ENCODE measurements around the gene DPEP2. TPM values are rescaled to one million over a fixed set of nuclear protein-coding genes. Genes with fewer than 3 reads are reported as not detected.

Gene DPEP2
- total RNA-seq, 1 donor from 2014 or later, result 2.0 TPM

GRCh38 chr16:67943619-67944504, 55.4 kb downstream of the DPEP2 start, which contains the start of gene LCAT:
LCAT (minus strand) TSS chr16:67944120; CDS start chr16:67944101, 19 bp downstream.
- peaks cover 0 to 45% of the 10 kb centered on the region in 2 donors for H3K36me3 ChIP-seq
- no peaks in the 10 kb centered on the region for H3K27me3 ChIP-seq
- no peaks in the 10 kb centered on the region for H3K9me3 ChIP-seq
- intact Hi-C loops (cut with DNase I), result no loop called here
- peaks cover 48% of the 10 kb centered on the region for H3K4me1 ChIP-seq
- TF ChIP-seq POLR2A (IDR thresholded peaks at IDR 0.05), result no peak
- TF ChIP-seq CTCF (IDR thresholded peaks at IDR 0.05), result no peak
- TF ChIP-seq POLR2AphosphoS5 (IDR thresholded peaks at IDR 0.05; ENCODE audit: insufficient read depth in 1 of 2, low read depth in 1 of 2), result peak in 1 of 2 donors; percentile 72
- DNase-seq (ENCODE audit: extremely low spot score in 2 of 2), result no peak
- peak within 1 kb of the TSS in 1 of 2 donors; percentile 17 for H3K4me3 ChIP-seq
- peak within 1 kb of the TSS; percentile 84 for H3K27ac ChIP-seq

GRCh38 chr16:67943256-67943618, 56.0 kb downstream of the DPEP2 start:
- H3K9me3 ChIP-seq, result no peaks in the 10 kb centered on the region
- H3K27me3 ChIP-seq, result no peaks in the 10 kb centered on the region
- peak overlapping the region; percentile 84 for H3K27ac ChIP-seq
- intact Hi-C loops (cut with DNase I), result no loop called here
- peaks cover 48% of the 10 kb centered on the region for H3K4me1 ChIP-seq
- TF ChIP-seq POLR2AphosphoS5 (IDR thresholded peaks at IDR 0.05; ENCODE audit: insufficient read depth in 1 of 2, low read depth in 1 of 2), result no peak
- TF ChIP-seq CTCF (IDR thresholded peaks at IDR 0.05), result no peak
- TF ChIP-seq POLR2A (IDR thresholded peaks at IDR 0.05), result no peak
- DNase-seq (ENCODE audit: extremely low spot score in 2 of 2), result no peak
- H3K36me3 ChIP-seq, result peaks cover 0 to 39% of the 10 kb centered on the region in 2 donors
- H3K4me3 ChIP-seq, result no peak overlapping the region

GRCh38 chr16:67942510-67943255, 56.6 kb downstream of the DPEP2 start:
- DNase-seq (ENCODE audit: extremely low spot score in 2 of 2), result no peak
- peak overlapping the region; percentile 84 for H3K27ac ChIP-seq
- no peaks in the 10 kb centered on the region for H3K9me3 ChIP-seq
- H3K36me3 ChIP-seq, result peaks cover 0 to 34% of the 10 kb centered on the region in 2 donors
- TF ChIP-seq CTCF (IDR thresholded peaks at IDR 0.05) (no peak), POLR2AphosphoS5 (IDR thresholded peaks at IDR 0.05; ENCODE audit: insufficient read depth in 1 of 2, low read depth in 1 of 2) (peak in 1 of 2 donors; percentile 44), POLR2A (IDR thresholded peaks at IDR 0.05) (no peak)
- intact Hi-C loops (cut with DNase I), result no loop called here
- H3K4me1 ChIP-seq, result peaks cover 51% of the 10 kb centered on the region
- H3K27me3 ChIP-seq, result no peaks in the 10 kb centered on the region
- no peak overlapping the region for H3K4me3 ChIP-seq

GRCh38 chr16:67942200-67942509, 57.1 kb downstream of the DPEP2 start:
- Histone ChIP-seq H3K36me3 (peaks cover 0 to 29% of the 10 kb centered on the region in 2 donors), H3K27me3 (no peaks in the 10 kb centered on the region), H3K27ac (peak overlapping the region; percentile 10), H3K4me1 (peaks cover 57% of the 10 kb centered on the region), H3K9me3 (no peaks in the 10 kb centered on the region), H3K4me3 (no peak overlapping the region)
- DNase-seq (ENCODE audit: extremely low spot score in 2 of 2), result no peak
- intact Hi-C loops (cut with DNase I), result no loop called here
- TF ChIP-seq CTCF (IDR thresholded peaks at IDR 0.05) (peak in 1 of 3 experiments; percentile 36), POLR2AphosphoS5 (IDR thresholded peaks at IDR 0.05; ENCODE audit: insufficient read depth in 1 of 2, low read depth in 1 of 2) (no peak)
